OCI-LY7 (cell line): Measurements from ENCODE around the gene NRAP. TPM values are rescaled to one million over a fixed set of nuclear protein-coding genes. Genes with fewer than 3 reads are reported as not detected.
A peak's percentile ranks its signal among the peaks of the same experiment; 100 is the strongest.

Experiments
- BruUV-seq: library from RNA; stranded (reverse); fragments of 400-500 nt; replicated peaks from 2 replicates; lab custom pipeline; 2021; lab: Mats Ljungman, UMichigan
- CTCF ChIA-PET: fragments of 300-600 bp; sonication (Branson Sonifier 250); formaldehyde crosslinking; loops from one replicate; lab custom pipeline; 2022; ENCODE audit warnings: antibody characterized with exemption; ENCODE audit not compliant: unreplicated experiment; lab: Charles Lee
- POLR2A ChIA-PET: fragments of 300-600 bp; sonication (Branson Sonifier 250); formaldehyde crosslinking; loops from one replicate; lab custom pipeline; 2022; ENCODE audit warnings: antibody characterized with exemption; lab: Charles Lee
- DNase-seq: peaks from one replicate; pipeline ENCODE4 v3.0.0-alpha.2; 2015; ENCODE audit warnings: low spot score
- H2AFZ ChIP-seq: fragments of 200-600 bp; sonication (generic), shearing (Covaris generic); 2 replicates; pipeline ENCODE4 v1.6.1; 2014; ENCODE audit warnings: mild to moderate bottlenecking, antibody characterized with exemption, low read length, moderate library complexity
- H3K27ac ChIP-seq: fragments of 200-600 bp; sonication (generic); 2 replicates; pipeline ENCODE4 v1.5.1; 2014; ENCODE audit warnings: mixed run types, low read depth, mild to moderate bottlenecking, moderate library complexity, low read length, inconsistent platforms; ENCODE audit not compliant: poor library complexity, severe bottlenecking
- H3K36me3 ChIP-seq: fragments of 200-600 bp; sonication (generic); 2 replicates; pipeline ENCODE4 v1.6.1; 2014; ENCODE audit warnings: mild to moderate bottlenecking, antibody characterized with exemption, low read length, moderate library complexity, mixed read lengths; ENCODE audit not compliant: insufficient read depth
- H3K4me1 ChIP-seq: fragments of 200-600 bp; sonication (generic); 2 replicates; pipeline ENCODE4 v1.5.1; 2014; ENCODE audit warnings: mild to moderate bottlenecking, low read length; ENCODE audit not compliant: insufficient read depth, poor library complexity, severe bottlenecking
- H3K4me2 ChIP-seq: fragments of 200-600 bp; sonication (generic); 2 replicates; pipeline ENCODE4 v1.6.1; 2014; ENCODE audit warnings: mild to moderate bottlenecking, low read length
- H3K4me3 ChIP-seq: fragments of 200-600 bp; sonication (generic); 2 replicates; pipeline ENCODE4 v1.5.1; 2014; ENCODE audit warnings: mild to moderate bottlenecking, low read depth, low read length; ENCODE audit not compliant: poor library complexity, severe bottlenecking
- H3K79me2 ChIP-seq: fragments of 200-600 bp; sonication (generic); 2 replicates; pipeline ENCODE4 v1.6.1; 2016; ENCODE audit warnings: low read depth, mild to moderate bottlenecking, low read length, moderate library complexity, mixed read lengths; ENCODE audit not compliant: insufficient read depth
- H3K9me2 ChIP-seq: fragments of 200-600 bp; sonication (generic); 2 replicates; pipeline ENCODE4 v1.6.1; 2016; ENCODE audit warnings: mild to moderate bottlenecking, low read length, mixed read lengths; ENCODE audit not compliant: insufficient read depth
- H3K9me3 ChIP-seq: fragments of 200-600 bp; sonication (generic); 2 replicates; pipeline ENCODE4 v1.6.1; 2014; ENCODE audit warnings: mild to moderate bottlenecking, mixed run types, low read length, mixed read lengths
- H4K20me1 ChIP-seq: fragments of 200-600 bp; sonication (generic); 2 replicates; pipeline ENCODE4 v1.6.1; 2014; ENCODE audit warnings: mild to moderate bottlenecking, antibody characterized with exemption, low read length, moderate library complexity, mixed read lengths; ENCODE audit not compliant: insufficient read depth
- CTCF ChIP-seq: fragments of 200-600 bp; sonication (generic); conservative IDR thresholded peaks from 2 replicates; pipeline ENCODE4 v1.5.1; 2014; ENCODE audit warnings: mild to moderate bottlenecking, antibody characterized with exemption, low read length, moderate library complexity, mixed read lengths
- EZH2phosphoT487 ChIP-seq: fragments of 200-600 bp; sonication (generic); IDR thresholded peaks from 2 replicates; pipeline ENCODE4 v1.6.1; 2018; ENCODE audit warnings: low read depth, borderline replicate concordance, mild to moderate bottlenecking, mixed run types, antibody characterized with exemption, low read length, moderate library complexity, mixed read lengths
- intact Hi-C: fragments of 100-400 bp; cut with micrococcal nuclease; formaldehyde crosslinking; loops from one replicate; pipeline ENCODE4 v1.10.0; 2022; ENCODE audit not compliant: unreplicated experiment
- total RNA-seq, 2 experiments: library from RNA; depleted of rRNA in 1 of 2; stranded (reverse); fragments of >200 nt in 1 of 2; shearing (Covaris generic) in 1 of 2; gene quantifications; 2 replicates each; pipeline ENCODE4 v1.2.3, GENCODE V29; 2014 to 2022

Gene NRAP
- total RNA-seq, 2 experiments from 2014 or later: not detected

- H3K79me2 ChIP-seq: no peaks in the 10 kb centered on the region
- H3K27ac ChIP-seq: no peak overlapping the region
- ChIA-PET CTCF (no interaction called here), POLR2A (no interaction called here)
- H4K20me1 ChIP-seq: no peaks in the 10 kb centered on the region
- peak; percentile 71 for DNase-seq
- TF ChIP-seq EZH2phosphoT487 (no peak), CTCF (peak; percentile 92)
- H2AFZ ChIP-seq: peak overlapping the region; percentile 47; the same call in 1 of the 2 replicates
- no peaks in the 10 kb centered on the region for H3K9me2 ChIP-seq
- peak overlapping the region; percentile 38 for H3K4me2 ChIP-seq
- BruUV-seq: no TSS peak
- no peaks in the 10 kb centered on the region for H3K9me3 ChIP-seq
- H3K36me3 ChIP-seq: no peaks in the 10 kb centered on the region
- no peaks in the 10 kb centered on the region for H3K4me1 ChIP-seq
- intact Hi-C loops: loop anchor here (5.0 kb wide), 1 partner anchor 1091 kb away; no protein-coding TSS in a partner anchor
- no peak overlapping the region for H3K4me3 ChIP-seq
Measured at GRCh38 chr10:113563306-113564088, 100.3 kb downstream of the NRAP start.

GRCh38 chr10:113562704-113563103 lies 101.1 kb downstream of the NRAP start:
- peak overlapping the region; percentile 47; the same call in 1 of the 2 replicates for H2AFZ ChIP-seq
- no peak overlapping the region for H3K27ac ChIP-seq
- ChIA-PET POLR2A (no interaction called here), CTCF (no interaction called here)
- no peak overlapping the region for H3K4me2 ChIP-seq
- no TSS peak for BruUV-seq
- intact Hi-C loops: loop anchor here (5.0 kb wide), 1 partner anchor 1090 kb away; no protein-coding TSS in a partner anchor
- no peak for DNase-seq
- H3K4me1 ChIP-seq: no peaks in the 10 kb centered on the region
- H3K4me3 ChIP-seq: no peak overlapping the region
- no peaks in the 10 kb centered on the region for H3K9me3 ChIP-seq
- no peaks in the 10 kb centered on the region for H3K79me2 ChIP-seq
- no peaks in the 10 kb centered on the region for H4K20me1 ChIP-seq
- TF ChIP-seq CTCF (no peak), EZH2phosphoT487 (no peak)
- no peaks in the 10 kb centered on the region for H3K9me2 ChIP-seq
- no peaks in the 10 kb centered on the region for H3K36me3 ChIP-seq

GRCh38 chr10:113562069-113562468 lies 101.8 kb downstream of the NRAP start:
- CTCF ChIA-PET: no interaction called here
- Histone ChIP-seq H3K9me2 (no peaks in the 10 kb centered on the region), H4K20me1 (no peaks in the 10 kb centered on the region), H3K79me2 (no peaks in the 10 kb centered on the region), H3K27ac (no peak overlapping the region), H3K36me3 (no peaks in the 10 kb centered on the region), H2AFZ (no peak overlapping the region), H3K4me2 (no peak overlapping the region), H3K4me1 (no peaks in the 10 kb centered on the region), H3K9me3 (no peaks in the 10 kb centered on the region), H3K4me3 (no peak overlapping the region)
- TF ChIP-seq EZH2phosphoT487: no peak
- TF ChIP-seq CTCF: no peak
- POLR2A ChIA-PET: no interaction called here
- no peak for DNase-seq
- BruUV-seq: no TSS peak
- intact Hi-C loops: loop anchor here (5.0 kb wide), 1 partner anchor 1090 kb away; no protein-coding TSS in a partner anchor
